H9 (cell line): ENCODE data around the gene CCNF. TPM values are rescaled to one million over a fixed set of nuclear protein-coding genes. Genes with fewer than 3 reads are reported as not detected.

Source experiments
- DNase-seq: peaks from one replicate; pipeline ENCODE4 v3.0.0-alpha.2; 2017
- H2AFZ ChIP-seq: one replicate; pipeline ENCODE4 v1.6.1; 2013; ENCODE audit warnings: mild to moderate bottlenecking, low read length, control low read depth, moderate library complexity
- H2AK5ac ChIP-seq: 2 replicates; pipeline ENCODE4 v1.6.1; 2013; ENCODE audit warnings: low read length, control low read depth, mixed read lengths; ENCODE audit not compliant: insufficient read length
- H2BK120ac ChIP-seq: one replicate; pipeline ENCODE4 v1.6.1; 2013; ENCODE audit warnings: low read depth, mild to moderate bottlenecking, low read length, control low read depth, inconsistent platforms; ENCODE audit not compliant: poor library complexity, severe bottlenecking
- H2BK12ac ChIP-seq: 2 replicates; pipeline ENCODE4 v1.6.1; 2013; ENCODE audit warnings: low read length, control low read depth, mixed read lengths, low read depth; ENCODE audit not compliant: insufficient read length
- H2BK15ac ChIP-seq: 2 replicates; pipeline ENCODE4 v1.6.1; 2013; ENCODE audit warnings: low read depth, low read length, control low read depth
- H2BK20ac ChIP-seq: one replicate; pipeline ENCODE4 v1.6.1; 2013; ENCODE audit warnings: low read depth, mild to moderate bottlenecking, low read length, control low read depth, inconsistent platforms; ENCODE audit not compliant: poor library complexity, severe bottlenecking
- H2BK5ac ChIP-seq: 2 replicates; pipeline ENCODE4 v1.6.1; 2013; ENCODE audit warnings: low read length, control low read depth, mixed read lengths; ENCODE audit not compliant: insufficient read length
- H3K14ac ChIP-seq: 2 replicates; pipeline ENCODE4 v1.6.1; 2013; ENCODE audit warnings: low read length, control low read depth; ENCODE audit not compliant: insufficient read depth
- H3K18ac ChIP-seq: 2 replicates; pipeline ENCODE4 v1.6.1; 2013; ENCODE audit warnings: low read depth, mild to moderate bottlenecking, mixed read lengths, low read length, control low read depth; ENCODE audit not compliant: insufficient read length
- H3K23ac ChIP-seq: 2 replicates; pipeline ENCODE4 v1.6.1; 2013; ENCODE audit warnings: low read length, control low read depth, mixed read lengths, low read depth; ENCODE audit not compliant: insufficient read length
- H3K23me2 ChIP-seq: 2 replicates; pipeline ENCODE4 v1.6.1; 2013; ENCODE audit warnings: low read depth, mild to moderate bottlenecking, mixed read lengths, low read length, control low read depth; ENCODE audit not compliant: insufficient read length, poor library complexity, severe bottlenecking
- H3K27ac ChIP-seq: 2 replicates; pipeline ENCODE4 v1.5.1; 2013; ENCODE audit warnings: low read length, control low read depth, mixed read lengths, low read depth; ENCODE audit not compliant: insufficient read length
- H3K27me3 ChIP-seq: 2 replicates; pipeline ENCODE4 v1.6.1; 2013; ENCODE audit warnings: low read length, control low read depth, inconsistent platforms; ENCODE audit not compliant: insufficient read depth
- H3K4ac ChIP-seq: 2 replicates; pipeline ENCODE4 v1.6.1; 2013; ENCODE audit warnings: low read depth, mild to moderate bottlenecking, control low read depth, inconsistent platforms, low read length, moderate library complexity
- H3K4me1 ChIP-seq: 2 replicates; pipeline ENCODE4 v1.6.1; 2013; ENCODE audit warnings: low read length, control low read depth, inconsistent platforms; ENCODE audit not compliant: insufficient read depth
- H3K4me2 ChIP-seq: 2 replicates; pipeline ENCODE4 v1.6.1; 2013; ENCODE audit warnings: low read length, control low read depth, mixed read lengths; ENCODE audit not compliant: insufficient read length, insufficient read depth
- H3K56ac ChIP-seq: 2 replicates; pipeline ENCODE4 v1.6.1; 2013; ENCODE audit warnings: low read depth, mild to moderate bottlenecking, mixed read lengths, low read length, control low read depth; ENCODE audit not compliant: insufficient read length
- H3K79me1 ChIP-seq: 2 replicates; pipeline ENCODE4 v1.6.1; 2013; ENCODE audit warnings: low read depth, mild to moderate bottlenecking, moderate library complexity, low read length, control low read depth, inconsistent platforms; ENCODE audit not compliant: insufficient read depth, poor library complexity, severe bottlenecking
- H3K79me2 ChIP-seq: 2 replicates; pipeline ENCODE4 v1.6.1; 2013; ENCODE audit warnings: low read length, control low read depth, inconsistent platforms; ENCODE audit not compliant: insufficient read depth
- H3K9ac ChIP-seq: 2 replicates; pipeline ENCODE4 v1.6.1; 2013; ENCODE audit warnings: low read length, control low read depth, mixed read lengths; ENCODE audit not compliant: insufficient read length; ENCODE audit errors: extremely low read depth
- H3K9me3 ChIP-seq: one replicate; pipeline ENCODE4 v1.6.1; 2013; ENCODE audit warnings: low read depth, low read length, inconsistent platforms; ENCODE audit not compliant: control insufficient read depth
- H3T11ph ChIP-seq: one replicate; pipeline ENCODE4 v1.6.1; 2013; ENCODE audit warnings: mild to moderate bottlenecking, low read length, control low read depth, inconsistent platforms
- H4K20me1 ChIP-seq: one replicate; pipeline ENCODE4 v1.6.1; 2013; ENCODE audit not compliant: control insufficient read depth, insufficient read length, insufficient read depth
- H4K5ac ChIP-seq: 2 replicates; pipeline ENCODE4 v1.6.1; 2013; ENCODE audit warnings: low read depth, mild to moderate bottlenecking, mixed read lengths, low read length, control low read depth; ENCODE audit not compliant: insufficient read length
- H4K8ac ChIP-seq: replicated peaks from 2 replicates; pipeline ENCODE4 v1.6.1; 2013; ENCODE audit warnings: low read length, control low read depth, mixed read lengths, low read depth; ENCODE audit not compliant: insufficient read length
- H4K91ac ChIP-seq: 2 replicates; pipeline ENCODE4 v1.6.1; 2013; ENCODE audit warnings: low read depth, mild to moderate bottlenecking, moderate library complexity, mixed read lengths, low read length, control low read depth; ENCODE audit not compliant: insufficient read length
- H3K27ac Mint-ChIP-seq, 3 experiments: 2 replicates in 2 of 3; 3 replicates in 1 of 3; pipeline ENCODE4 v1.8.0; 2020 to 2021; ENCODE audit warnings: mixed read lengths in 3 of 3, mild to moderate bottlenecking in 1 of 3, moderate library complexity in 1 of 3
- H3K27me3 Mint-ChIP-seq: 2 replicates; pipeline ENCODE4 v1.8.0; 2021; ENCODE audit warnings: low read depth, mild to moderate bottlenecking, moderate library complexity, mixed read lengths
- H3K36me3 Mint-ChIP-seq, 3 experiments: 2 replicates in 2 of 3; 3 replicates in 1 of 3; pipeline ENCODE4 v1.8.0; 2020 to 2021; ENCODE audit warnings: low read depth in 3 of 3, mixed read lengths in 3 of 3; ENCODE audit not compliant: insufficient read depth in 1 of 3
- H3K4me1 Mint-ChIP-seq, 2 experiments: 2 replicates each; pipeline ENCODE4 v1.8.0; 2020; ENCODE audit warnings: mixed read lengths in 2 of 2
- H3K4me3 Mint-ChIP-seq, 2 experiments: 2 replicates in 1 of 2; 3 replicates in 1 of 2; pipeline ENCODE4 v1.8.0; 2020 to 2021; ENCODE audit warnings: mild to moderate bottlenecking in 2 of 2, mixed read lengths in 2 of 2, moderate library complexity in 1 of 2
- H3K9me3 Mint-ChIP-seq, 2 experiments: 2 replicates in 1 of 2; 3 replicates in 1 of 2; pipeline ENCODE4 v1.8.0; 2020; ENCODE audit warnings: mild to moderate bottlenecking in 2 of 2, mixed read lengths in 2 of 2, moderate library complexity in 1 of 2
- CTCF ChIP-seq: fragments of 200-600 bp; sonication (generic); conservative IDR thresholded peaks from 3 replicates; pipeline ENCODE4 v1.8.0; 2021; ENCODE audit warnings: antibody characterized with exemption, mild to moderate bottlenecking
- WGBS: extraction: QIAGEN DNeasy Blood & Tissue Kit; methylation state at CpG from one replicate; pipeline ENCODE4 v1.1.7; 2013; ENCODE audit warnings: missing lambda C conversion rate, low lambda C conversion rate, mixed read lengths; ENCODE audit not compliant: insufficient read length; ENCODE audit errors: extremely low coverage; 5-methylcytosine and 5-hydroxymethylcytosine counted together
- total RNA-seq: library from RNA; stranded (reverse); gene quantifications from 2 replicates; pipeline ENCODE4 v1.2.1, GENCODE V29; 2021

Gene CCNF
- total RNA-seq, 1 experiment from 2014 or later: 61.6 TPM

- Histone ChIP-seq H4K5ac (no peak overlapping the region), H3K4me1 (no peaks in the 10 kb centered on the region), H3K14ac (no peak overlapping the region), H3K18ac (no peak overlapping the region), H3K23ac (no peak overlapping the region), H2BK120ac (no peak overlapping the region), H3K4me2 (no peak overlapping the region), H3K79me2 (no peaks in the 10 kb centered on the region), H3K27me3 (no peaks in the 10 kb centered on the region), H3K9ac (no peak overlapping the region), H3K23me2 (no peaks in the 10 kb centered on the region), H3T11ph (no peak overlapping the region), H4K8ac (no peak overlapping the region), H2BK15ac (no peak overlapping the region), H4K91ac (no peak overlapping the region), H3K4ac (no peak overlapping the region), H2AFZ (no peak overlapping the region), H2BK20ac (no peak overlapping the region), H3K79me1 (no peaks in the 10 kb centered on the region), H2BK12ac (no peak overlapping the region), H3K27ac (no peak overlapping the region), H3K56ac (no peak overlapping the region), H3K9me3 (no peaks in the 10 kb centered on the region), H4K20me1 (no peaks in the 10 kb centered on the region), H2AK5ac (no peak overlapping the region), H2BK5ac (no peak overlapping the region)
- Mint-ChIP-seq H3K27ac (no peak overlapping the region), H3K4me3 (no peak overlapping the region), H3K4me1 (peaks cover 9 to 13% of the 10 kb centered on the region in 2 experiments), H3K27me3 (no peaks in the 10 kb centered on the region), H3K36me3 (no peaks in the 10 kb centered on the region), H3K9me3 (no peaks in the 10 kb centered on the region)
- TF ChIP-seq CTCF: no peak
- no peak for DNase-seq
- no CpG with 5 or more reads among the region's 16 CpGs for WGBS
Observed at GRCh38 chr16:2489581-2489980, 60.3 kb downstream of the CCNF start.
